H1 (cell line): ENCODE data around the gene TRABD. TPM values are rescaled to one million over a fixed set of nuclear protein-coding genes. Genes with fewer than 3 reads are reported as not detected.

Experiments
- CTCF ChIA-PET: fragments of 300-600 bp; sonication (Branson Sonifier 250); formaldehyde crosslinking; loops from one replicate; lab custom pipeline; 2021; ENCODE audit not compliant: partially characterized antibody; lab: Charles Lee
- POLR2A ChIA-PET: fragments of 300-600 bp; sonication (Branson Sonifier 250); formaldehyde crosslinking; loops from one replicate; lab custom pipeline; 2021; ENCODE audit warnings: inconsistent platforms; ENCODE audit not compliant: partially characterized antibody; lab: Charles Lee
- DNase-seq, 2 experiments: peaks; one replicate each; pipeline versions ENCODE4 v3.0.0 to v3.0.0-alpha.2; 2010 to 2022; ENCODE audit warnings: low spot score in 2 of 2, low read depth in 1 of 2, mixed read lengths in 1 of 2
- FAIRE-seq: peaks from 2 replicates; lab custom pipeline; 2011; peaks lifted over from hg19 to GRCh38; lab: Jason Lieb, UNC
- H2AFZ ChIP-seq: 2 replicates; pipeline ENCODE4 v1.8.1; 2012; ENCODE audit warnings: low read length, inconsistent platforms
- H2AK5ac ChIP-seq: 2 replicates; pipeline ENCODE4 v1.6.1; 2013; ENCODE audit warnings: low read depth, low read length
- H2BK120ac ChIP-seq: replicated peaks from 2 replicates; pipeline ENCODE3; 2013; ENCODE audit warnings: low read depth, low read length, inconsistent platforms
- H2BK12ac ChIP-seq: 2 replicates; pipeline ENCODE4 v1.6.1; 2013; ENCODE audit warnings: low read depth, low read length
- H2BK15ac ChIP-seq: 2 replicates; pipeline ENCODE4 v1.6.1; 2013; ENCODE audit warnings: low read length
- H2BK20ac ChIP-seq: 2 replicates; pipeline ENCODE4 v1.6.1; 2013; ENCODE audit warnings: low read length
- H2BK5ac ChIP-seq: 2 replicates; pipeline ENCODE4 v1.6.1; 2013; ENCODE audit warnings: low read depth, low read length
- H3K14ac ChIP-seq: 2 replicates; pipeline ENCODE4 v1.6.1; 2013; ENCODE audit warnings: inconsistent platforms; ENCODE audit not compliant: insufficient read length
- H3K18ac ChIP-seq: 2 replicates; pipeline ENCODE4 v1.6.1; 2013; ENCODE audit warnings: low read length; ENCODE audit errors: extremely low read depth
- H3K23ac ChIP-seq: 2 replicates; pipeline ENCODE4 v1.6.1; 2013; ENCODE audit warnings: inconsistent platforms; ENCODE audit not compliant: insufficient read length
- H3K23me2 ChIP-seq: 2 replicates; pipeline ENCODE4 v1.6.1; 2013; ENCODE audit warnings: low read depth, low read length
- H3K27ac ChIP-seq: 2 replicates; pipeline ENCODE4 v1.6.1; 2011; ENCODE audit warnings: low read depth, low read length, inconsistent platforms
- H3K27me3 ChIP-seq, 4 experiments: replicated peaks in 1 of 4; 1 replicate in 1 of 4; 2 replicates in 3 of 4; pipeline versions ENCODE4 v1.6.1 to v1.8.1; 2011 to 2013; ENCODE audit warnings: low read length in 3 of 4, mild to moderate bottlenecking in 3 of 4, inconsistent platforms in 2 of 4, mixed read lengths in 2 of 4, moderate library complexity in 1 of 4; ENCODE audit not compliant: control insufficient read depth in 3 of 4, insufficient read depth in 3 of 4; ENCODE audit errors: extremely low read depth in 1 of 4
- H3K36me3 ChIP-seq, 4 experiments: 2 replicates each; pipeline versions ENCODE4 v1.6.1 to v1.8.1; 2011 to 2013; ENCODE audit warnings: mild to moderate bottlenecking in 4 of 4, low read length in 3 of 4, moderate library complexity in 2 of 4, control low read depth in 1 of 4, inconsistent platforms in 1 of 4; ENCODE audit not compliant: insufficient read depth in 4 of 4, control insufficient read depth in 2 of 4
- H3K4ac ChIP-seq: replicated peaks from 2 replicates; pipeline ENCODE3; 2013; ENCODE audit warnings: low read length, low read depth, mixed read lengths, inconsistent platforms; ENCODE audit not compliant: insufficient read length
- H3K4me1 ChIP-seq, 4 experiments: replicated peaks in 1 of 4; 1 replicate in 1 of 4; 2 replicates in 3 of 4; pipeline versions ENCODE4 v1.6.1 to v1.8.1; 2011 to 2013; ENCODE audit warnings: low read length in 3 of 4, inconsistent platforms in 2 of 4, mixed read lengths in 1 of 4; ENCODE audit not compliant: insufficient read depth in 4 of 4, control insufficient read depth in 3 of 4
- H3K4me2 ChIP-seq, 2 experiments: 2 replicates each; pipeline versions ENCODE4 v1.6.1 to v1.8.1; 2011 to 2013; ENCODE audit warnings: low read depth in 2 of 2, low read length in 2 of 2, control low read depth in 1 of 2, inconsistent platforms in 1 of 2, mild to moderate bottlenecking in 1 of 2; ENCODE audit not compliant: insufficient read depth in 1 of 2
- H3K4me3 ChIP-seq, 4 experiments: fragments of 200-600, 300-600 bp in 1 of 4; sonication (generic), shearing (Covaris generic), sonication (Bioruptor Twin) in 1 of 4; 2 replicates each; pipeline versions ENCODE4 v1.5.1 to v1.8.1; 2011 to 2016; ENCODE audit warnings: low read length in 4 of 4, low read depth in 3 of 4, control low read depth in 2 of 4, inconsistent platforms in 2 of 4, mild to moderate bottlenecking in 2 of 4, mixed read lengths in 1 of 4, moderate library complexity in 1 of 4; ENCODE audit not compliant: insufficient read depth in 2 of 4; ENCODE audit errors: extremely low read depth in 1 of 4
- H3K56ac ChIP-seq: replicated peaks from 2 replicates; pipeline ENCODE3; 2013; ENCODE audit warnings: low read depth, mild to moderate bottlenecking, mixed read lengths, low read length, inconsistent platforms; ENCODE audit not compliant: insufficient read length
- H3K79me1 ChIP-seq: 2 replicates; pipeline ENCODE4 v1.6.1; 2013; ENCODE audit warnings: low read depth, low read length, control low read depth
- H3K79me2 ChIP-seq, 2 experiments: 2 replicates each; pipeline versions ENCODE4 v1.6.1 to v1.8.1; 2012 to 2013; ENCODE audit warnings: low read length in 2 of 2, mild to moderate bottlenecking in 2 of 2, inconsistent platforms in 1 of 2; ENCODE audit not compliant: insufficient read depth in 2 of 2, control insufficient read depth in 1 of 2
- H3K9ac ChIP-seq, 4 experiments: replicated peaks in 1 of 4; 1 replicate in 1 of 4; 2 replicates in 3 of 4; pipeline versions ENCODE4 v1.6.1 to v1.8.1; 2011 to 2013; ENCODE audit warnings: low read depth in 3 of 4, low read length in 3 of 4, control low read depth in 2 of 4, mild to moderate bottlenecking in 2 of 4, moderate library complexity in 2 of 4, inconsistent platforms in 1 of 4; ENCODE audit errors: extremely low read depth in 1 of 4
- H3K9me3 ChIP-seq, 2 experiments: 2 replicates each; pipeline versions ENCODE4 v1.6.1 to v1.8.1; 2012 to 2013; ENCODE audit warnings: mild to moderate bottlenecking in 2 of 2, moderate library complexity in 2 of 2, control low read depth in 1 of 2, inconsistent platforms in 1 of 2, low read depth in 1 of 2, low read length in 1 of 2, mixed read lengths in 1 of 2; ENCODE audit not compliant: insufficient read depth in 2 of 2
- H4K20me1 ChIP-seq, 2 experiments: replicated peaks in 1 of 2; 2 replicates each; pipeline versions ENCODE3 to v1.8.1; 2011 to 2013; ENCODE audit warnings: inconsistent platforms in 2 of 2, low read length in 2 of 2, mild to moderate bottlenecking in 1 of 2; ENCODE audit not compliant: insufficient read depth in 2 of 2, control insufficient read depth in 1 of 2
- H4K5ac ChIP-seq: 2 replicates; pipeline ENCODE4 v1.6.1; 2013; ENCODE audit warnings: low read length, low read depth, mixed read lengths, inconsistent platforms; ENCODE audit not compliant: insufficient read length
- H4K8ac ChIP-seq: 2 replicates; pipeline ENCODE4 v1.8.0; 2013; ENCODE audit warnings: mild to moderate bottlenecking, moderate library complexity, low read length, inconsistent platforms; ENCODE audit not compliant: insufficient read depth; ENCODE audit errors: extremely low read depth
- H4K91ac ChIP-seq: replicated peaks from 2 replicates; pipeline ENCODE3; 2013; ENCODE audit warnings: low read length, mixed read lengths, inconsistent platforms; ENCODE audit not compliant: insufficient read length
- ASH2L ChIP-seq: fragments of 200-600, 300-600 bp; sonication (generic); IDR thresholded peaks from one replicate; pipeline ENCODE4 v1.7.1; 2017; ENCODE audit warnings: low read length
- CEBPB ChIP-seq: IDR thresholded peaks from 2 replicates; pipeline ENCODE4 v1.6.1; 2012; ENCODE audit warnings: low read depth, low read length
- GTF2F1 ChIP-seq: IDR thresholded peaks from 2 replicates; pipeline ENCODE4 v1.6.1; 2012; ENCODE audit warnings: low read depth, low read length, improper control_type of control experiment, borderline replicate concordance
- JUN ChIP-seq: IDR thresholded peaks from 2 replicates; pipeline ENCODE4 v1.6.1; 2011; ENCODE audit warnings: low read depth, mild to moderate bottlenecking, improper control_type of control experiment, low read length
- JUND ChIP-seq: IDR thresholded peaks from 2 replicates; pipeline ENCODE4 v1.6.1; 2011; ENCODE audit warnings: mild to moderate bottlenecking, improper control_type of control experiment, low read length
- RAD21 ChIP-seq, 2 experiments: IDR thresholded peaks in 1 of 2; conservative IDR thresholded peaks in 1 of 2; 2 replicates each; pipeline ENCODE4 v1.6.1; 2011; ENCODE audit warnings: low read depth in 2 of 2, low read length in 2 of 2, improper control_type of control experiment in 1 of 2, inconsistent platforms in 1 of 2, mild to moderate bottlenecking in 1 of 2, moderate library complexity in 1 of 2
- RBBP5 ChIP-seq: IDR thresholded peaks from 2 replicates; pipeline ENCODE4 v1.7.1; 2012; ENCODE audit warnings: low read depth, mild to moderate bottlenecking, inconsistent platforms, low read length, moderate library complexity, borderline replicate concordance
- SP2 ChIP-seq: IDR thresholded peaks from 2 replicates; pipeline ENCODE4 v1.6.1; 2012; ENCODE audit warnings: mild to moderate bottlenecking, low read length, inconsistent platforms
- TBP ChIP-seq: IDR thresholded peaks from 2 replicates; pipeline ENCODE4 v1.6.1; 2011; ENCODE audit warnings: low read depth, low read length, improper control_type of control experiment
- WGBS, 2 experiments: shearing (Covaris generic) in 1 of 2; methylation state at CpG; one replicate each; pipeline versions ENCODE4 v1.1.6 to v1.1.7; 2013 to 2015; ENCODE audit warnings: low lambda C conversion rate in 2 of 2, mixed read lengths in 2 of 2, inconsistent platforms in 1 of 2, low coverage in 1 of 2, missing lambda C conversion rate in 1 of 2; ENCODE audit not compliant: insufficient replicate concordance in 2 of 2, insufficient coverage in 1 of 2, insufficient read length in 1 of 2; ENCODE audit errors: extremely low coverage in 1 of 2, missing lambda C conversion rate in 1 of 2; 5-methylcytosine and 5-hydroxymethylcytosine counted together
- polyA plus RNA-seq, 7 experiments: library from polyadenylated mRNA; depleted of rRNA in 3 of 7; stranded (reverse) in 5 of 7; unstranded in 2 of 7; fragments of >200 nt in 5 of 7; fragments of 200-250 nt in 2 of 7; gene quantifications; 1 replicate in 5 of 7; 2 replicates in 1 of 7; 4 replicates in 1 of 7; pipeline versions ENCODE4 v1.2.1 to v1.2.3, GENCODE V29; 2011 to 2013; ENCODE audit warnings: missing spikeins in 2 of 7, mixed read lengths in 2 of 7
- total RNA-seq: library from RNA; stranded (reverse); fragmentation: NEBNext Ultra II Directional; extraction: Animal tissue kit (Norgen Biotek cat#: 25700); gene quantifications from 2 replicates; pipeline ENCODE4 v1.2.1, GENCODE V29; 2021

The TRABD gene
- total and polyA plus RNA-seq, 2 of the 8 experiments (the other 6 are each of a cell fraction or from before 2014, with no cell fraction given) = 44.2 to 57.5 TPM

DNA sequence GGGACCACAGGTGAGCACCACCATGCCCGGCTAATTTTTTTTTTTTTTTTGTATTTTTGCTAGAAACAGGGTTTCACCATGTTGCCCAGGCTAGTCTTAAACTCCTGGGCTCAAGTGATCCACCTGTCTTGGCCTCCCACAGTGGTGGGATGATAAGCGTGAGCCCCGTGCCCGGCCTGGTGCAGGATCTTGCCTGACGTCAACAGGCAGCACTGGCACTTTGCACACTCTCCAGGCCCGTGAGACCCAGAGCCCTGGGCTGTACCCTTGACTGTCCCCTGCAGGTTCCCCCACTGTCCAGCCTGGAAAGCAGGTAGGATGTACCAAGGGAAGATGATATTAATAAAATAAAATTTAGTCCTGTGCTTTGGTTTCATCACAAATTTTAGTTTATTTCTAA lies 44.3 kb upstream of the TRABD start:
- no peak overlapping the region for H3K27ac ChIP-seq
- H3K36me3 ChIP-seq = no peaks in the 10 kb centered on the region
- H4K20me1 ChIP-seq = peaks cover 0 to under 1% of the 10 kb centered on the region in 2 experiments
- H3K4ac ChIP-seq = no peak overlapping the region
- H3K4me2 ChIP-seq = no peak overlapping the region
- H2BK15ac ChIP-seq = no peak overlapping the region
- H3K56ac ChIP-seq = no peak overlapping the region
- no peak overlapping the region for H2AFZ ChIP-seq
- no peak overlapping the region for H4K5ac ChIP-seq
- no peaks in the 10 kb centered on the region for H3K9me3 ChIP-seq
- no peak overlapping the region for H3K4me3 ChIP-seq
- no peaks in the 10 kb centered on the region for H3K23me2 ChIP-seq
- H2BK5ac ChIP-seq = no peak overlapping the region
- H2AK5ac ChIP-seq = no peak overlapping the region
- H3K79me1 ChIP-seq = no peaks in the 10 kb centered on the region
- H3K79me2 ChIP-seq = no peaks in the 10 kb centered on the region
- FAIRE-seq (no peak), DNase-seq (no peak)
- H2BK12ac ChIP-seq = no peak overlapping the region
- no peak overlapping the region for H3K14ac ChIP-seq
- no peak overlapping the region for H2BK20ac ChIP-seq
- CTCF ChIA-PET = interaction anchor here (0.6 to 3.0 kb wide), 18 partner anchors 9 to 211 kb away, joined by 3 to 12 read pairs (median 5); partner anchors contain the start of genes HDAC10 and MLC1
- 81% methylated on average over 5 of the region's 6 CpGs; no CpG with 5 or more reads in 1 of the 2 experiments for WGBS, 2 experiments
- H2BK120ac ChIP-seq = no peak overlapping the region
- POLR2A ChIA-PET = interaction anchor here (0.6 to 1.0 kb wide), 2 partner anchors 30 to 371 kb away, joined by 3 read pairs; no protein-coding TSS in a partner anchor
- H3K4me1 ChIP-seq = no peaks in the 10 kb centered on the region; a peak in 2 of 7 replicates
- no peak overlapping the region for H4K91ac ChIP-seq
- no peak overlapping the region for H3K23ac ChIP-seq
- no peak overlapping the region for H4K8ac ChIP-seq
- no peak overlapping the region for H3K9ac ChIP-seq
- H3K27me3 ChIP-seq = 0 out of 7 replicates have a peak, but pooled peaks cover 0 to 1% (median 0%) of the 10 kb centered on the region in 4 experiments
- no peak for TF ChIP-seq JUN
- TF ChIP-seq TBP = no peak
- TF ChIP-seq GTF2F1 = no peak
- TF ChIP-seq RBBP5 = no peak
- TF ChIP-seq RAD21 (IDR thresholded peaks at IDR 0.05 in 1 of 2, conservative IDR thresholded peaks at IDR 0.05 in 1 of 2; ENCODE audit: low read depth in 2 of 2, low read length in 2 of 2) = no peak
- TF ChIP-seq SP2 = no peak
- TF ChIP-seq JUND = no peak
- no peak for TF ChIP-seq CEBPB
- no peak for TF ChIP-seq ASH2L
- no peak overlapping the region for H3K18ac ChIP-seq
